Neural progenitor cell (in vitro differentiated cells): Measurements from ENCODE around the gene USP32. TPM values are rescaled to one million over a fixed set of nuclear protein-coding genes. Genes with fewer than 3 reads are reported as not detected.

Experiments used
- DNase-seq: peaks from one replicate; pipeline ENCODE4 v3.0.0-alpha.2; 2016; ENCODE audit warnings: low spot score
- H2AFZ ChIP-seq: fragments of 200-600 bp; sonication (generic); replicated peaks from 2 replicates; pipeline ENCODE4 v1.6.1; 2016; ENCODE audit warnings: antibody characterized with exemption
- H3F3A ChIP-seq: fragments of 200-600 bp; sonication (generic); 2 replicates; pipeline ENCODE4 v1.6.1; 2016; ENCODE audit warnings: antibody characterized with exemption, low read depth
- H3K27ac ChIP-seq: fragments of 200-600 bp; sonication (generic); 2 replicates; pipeline ENCODE4 v1.5.1; 2016; ENCODE audit warnings: mild to moderate bottlenecking
- H3K27me3 ChIP-seq: fragments of 200-600 bp; sonication (generic); 2 replicates; pipeline ENCODE4 v1.6.1; 2016; ENCODE audit warnings: mild to moderate bottlenecking, moderate library complexity
- H3K36me3 ChIP-seq: fragments of 200-600 bp; sonication (generic); 2 replicates; pipeline ENCODE4 v1.5.1; 2016
- H3K4me1 ChIP-seq: fragments of 200-600 bp; sonication (generic); 2 replicates; pipeline ENCODE4 v1.6.1; 2016; ENCODE audit warnings: mixed run types
- H3K4me2 ChIP-seq: fragments of 200-600 bp; sonication (generic); 2 replicates; pipeline ENCODE4 v1.6.1; 2016
- H3K4me3 ChIP-seq: fragments of 200-600 bp; sonication (generic); 2 replicates; pipeline ENCODE4 v1.5.1; 2016
- H3K79me2 ChIP-seq: fragments of 200-600 bp; sonication (generic); 2 replicates; pipeline ENCODE4 v1.6.1; 2016; ENCODE audit warnings: low read depth
- H3K9ac ChIP-seq: fragments of 200-600 bp; sonication (generic); 2 replicates; pipeline ENCODE4 v1.6.1; 2016
- H3K9me3 ChIP-seq: fragments of 200-600 bp; sonication (generic); 2 replicates; pipeline ENCODE4 v1.5.1; 2016; ENCODE audit warnings: low read depth
- H4K20me1 ChIP-seq: fragments of 200-600 bp; sonication (generic); 2 replicates; pipeline ENCODE4 v1.6.1; 2016; ENCODE audit warnings: low read depth
- H3K27ac Mint-ChIP-seq: 3 replicates; pipeline ENCODE4 v1.8.0; 2021; ENCODE audit warnings: mixed read lengths
- H3K27me3 Mint-ChIP-seq: 2 replicates; pipeline ENCODE4 v1.8.0; 2022; ENCODE audit warnings: low read depth, mild to moderate bottlenecking, inconsistent platforms, moderate library complexity, mixed read lengths; ENCODE audit not compliant: insufficient read depth
- H3K36me3 Mint-ChIP-seq: 3 replicates; pipeline ENCODE4 v1.8.0; 2021; ENCODE audit warnings: mixed read lengths
- H3K4me1 Mint-ChIP-seq: 3 replicates; pipeline ENCODE4 v1.8.0; 2021; ENCODE audit warnings: mixed read lengths
- H3K4me3 Mint-ChIP-seq: 3 replicates; pipeline ENCODE4 v1.8.0; 2021; ENCODE audit warnings: mild to moderate bottlenecking, moderate library complexity, mixed read lengths
- H3K9me3 Mint-ChIP-seq: 3 replicates; pipeline ENCODE4 v1.8.0; 2020; ENCODE audit warnings: mixed read lengths
- CTCF ChIP-seq: fragments of 200-600 bp; sonication (generic); IDR thresholded peaks from 2 replicates; pipeline ENCODE4 v1.5.1; 2017; ENCODE audit warnings: antibody characterized with exemption, mild to moderate bottlenecking
- EZH2 ChIP-seq: fragments of 200-600 bp; sonication (generic); IDR thresholded peaks from 2 replicates; pipeline ENCODE4 v1.6.1; 2017; ENCODE audit warnings: antibody characterized with exemption, mild to moderate bottlenecking, moderate library complexity
- EZH2phosphoT487 ChIP-seq: fragments of 200-600 bp; sonication (generic); IDR thresholded peaks from 2 replicates; pipeline ENCODE4 v1.6.1; 2017; ENCODE audit warnings: antibody characterized with exemption
- total RNA-seq: library from RNA; depleted of rRNA; stranded (reverse); fragments of >200 nt; gene quantifications from 2 replicates; pipeline ENCODE4 v1.2.3, GENCODE V29; 2015; ENCODE audit warnings: low replicate concordance

Gene USP32
- total RNA-seq: 37.1 and 45.0 TPM in 2 replicates

GRCh38 chr17:60392042-60392844, at the start of gene USP32:
Gene USP32, minus strand, starts transcription at chr17:60392133. Its CDS starts 194 bp downstream, at chr17:60391939.
- peaks cover 31% of the 10 kb centered on the region for H3K4me1 ChIP-seq
- H3F3A ChIP-seq: peaks cover 35% of the 10 kb centered on the region
- H3K27me3 ChIP-seq: no peaks in the 10 kb centered on the region
- H3K27ac ChIP-seq: peak within 1 kb of the TSS; percentile 94
- Mint-ChIP-seq H3K27ac (peak within 1 kb of the TSS; percentile 98), H3K9me3 (no peaks in the 10 kb centered on the region), H3K4me3 (peak within 1 kb of the TSS; percentile 94), H3K27me3 (peaks cover 12% of the 10 kb centered on the region), H3K4me1 (peaks cover 39% of the 10 kb centered on the region), H3K36me3 (no peaks in the 10 kb centered on the region)
- peaks cover 44% of the 10 kb centered on the region for H3K79me2 ChIP-seq
- no peak for TF ChIP-seq EZH2phosphoT487
- TF ChIP-seq CTCF: peak; percentile 1
- H3K9ac ChIP-seq: peak within 1 kb of the TSS; percentile 72
- H3K36me3 ChIP-seq: no peaks in the 10 kb centered on the region
- H3K4me3 ChIP-seq: peak within 1 kb of the TSS; percentile 87
- peaks cover 35% of the 10 kb centered on the region for H4K20me1 ChIP-seq
- peak within 1 kb of the TSS; percentile 76 for H2AFZ ChIP-seq
- no peaks in the 10 kb centered on the region for H3K9me3 ChIP-seq
- H3K4me2 ChIP-seq: peak within 1 kb of the TSS; percentile 94
- DNase-seq: peak; percentile 99

- H3K36me3 Mint-ChIP-seq: peaks cover 2% of the 10 kb centered on the region
These were observed 47.6 kb upstream of the USP32 start for GRCh38 chr17:60439501-60439900.

GRCh38 chr17:60436676-60437075, 44.7 kb upstream of the USP32 start:
- H3F3A ChIP-seq: no peaks in the 10 kb centered on the region
- Mint-ChIP-seq H3K9me3 (peaks cover 17% of the 10 kb centered on the region), H3K4me1 (no peaks in the 10 kb centered on the region), H3K27me3 (peaks cover 9% of the 10 kb centered on the region), H3K4me3 (no peak overlapping the region), H3K27ac (no peak overlapping the region), H3K36me3 (no peaks in the 10 kb centered on the region)
- H2AFZ ChIP-seq: no peak overlapping the region
- no peaks in the 10 kb centered on the region for H3K79me2 ChIP-seq
- TF ChIP-seq CTCF (no peak), EZH2 (no peak), EZH2phosphoT487 (no peak)
- H3K36me3 ChIP-seq: no peaks in the 10 kb centered on the region
- H3K4me3 ChIP-seq: no peak overlapping the region
- no peaks in the 10 kb centered on the region for H3K4me1 ChIP-seq
- no peak for DNase-seq
- no peak overlapping the region for H3K27ac ChIP-seq
- no peaks in the 10 kb centered on the region for H4K20me1 ChIP-seq
- H3K4me2 ChIP-seq: no peak overlapping the region
- H3K27me3 ChIP-seq: no peaks in the 10 kb centered on the region
- no peaks in the 10 kb centered on the region for H3K9me3 ChIP-seq
- H3K9ac ChIP-seq: no peak overlapping the region

More at GRCh38 chr17:60439501-60439900, 47.6 kb upstream of the USP32 start:
- H4K20me1 ChIP-seq: no peaks in the 10 kb centered on the region
- Mint-ChIP-seq H3K4me3 (no peak overlapping the region), H3K4me1 (peaks cover 4% of the 10 kb centered on the region), H3K27ac (no peak overlapping the region), H3K27me3 (peaks cover 4% of the 10 kb centered on the region), H3K9me3 (no peaks in the 10 kb centered on the region)
- no peak overlapping the region for H3K4me2 ChIP-seq
- TF ChIP-seq EZH2phosphoT487 (no peak), CTCF (no peak), EZH2 (no peak)
- H3K27me3 ChIP-seq: no peaks in the 10 kb centered on the region
- no peaks in the 10 kb centered on the region for H3K4me1 ChIP-seq
- H3F3A ChIP-seq: peaks cover 7% of the 10 kb centered on the region
- H3K36me3 ChIP-seq: no peaks in the 10 kb centered on the region
- no peak overlapping the region for H3K9ac ChIP-seq
- H3K4me3 ChIP-seq: no peak overlapping the region
- no peaks in the 10 kb centered on the region for H3K9me3 ChIP-seq
- H2AFZ ChIP-seq: no peak overlapping the region
- H3K79me2 ChIP-seq: no peaks in the 10 kb centered on the region
- DNase-seq: no peak
- no peak overlapping the region for H3K27ac ChIP-seq
